Spleen (tissue), 7 donors: ENCODE results near the gene NELFE.

Experiments used
- POLR2A ChIP-seq, 3 donors: fragments of 450-650 bp; IDR thresholded peaks; one replicate each; pipeline ENCODE4 v1.5.1; 2017; ENCODE audit warnings: antibody characterized with exemption in 3 of 3, mild to moderate bottlenecking in 1 of 3
- POLR2AphosphoS5 ChIP-seq, 3 donors: sonication (generic); formaldehyde crosslinking; IDR thresholded peaks; one replicate each; pipeline ENCODE4 v1.5.1; 2017; ENCODE audit warnings: antibody characterized with exemption in 3 of 3
- TF ChIP-seq, protein P1 (sequence below), 11 experiments: fragments of 200-600 bp in 7 of 11; fragments of 450-650 bp in 4 of 11; sonication (generic) in 4 of 11; IDR thresholded peaks in 8 of 11; conservative IDR thresholded peaks in 3 of 11; 1 replicate in 7 of 11; 2 replicates in 4 of 11; pipeline versions ENCODE4 v1.4.0 to v1.8.0; 2016 to 2021; ENCODE audit warnings: antibody characterized with exemption in 11 of 11, inconsistent platforms in 4 of 11, mild to moderate bottlenecking in 1 of 11
- donor health status: DM: no; HTN: no; CAD: no; lungs with moderate emphysema.
- donor health status: DM: no; HTN: no; CAD: no.
- donor health status: DM: no; HTN: no; CAD: no.

DNA sequence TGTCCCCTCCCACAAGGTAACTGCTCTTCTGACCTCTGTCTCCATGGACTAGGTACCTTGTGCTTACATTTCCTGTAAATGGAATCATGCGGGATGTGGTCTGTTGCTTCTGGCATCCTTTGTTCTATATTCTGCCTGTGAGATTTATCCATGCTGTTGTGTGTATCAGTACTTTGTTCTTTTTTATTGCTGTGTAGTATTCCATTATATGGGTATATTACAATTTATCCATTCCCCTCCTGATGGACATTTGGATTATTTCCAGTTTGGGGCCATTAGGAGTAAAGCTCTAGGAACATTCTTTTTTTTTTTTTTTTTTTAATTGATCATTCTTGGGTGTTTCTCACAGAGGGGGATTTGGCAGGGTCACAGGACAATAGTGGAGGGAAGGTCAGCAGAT lies 27.8 kb downstream of the NELFE start:
- TF ChIP-seq, protein P1, sequence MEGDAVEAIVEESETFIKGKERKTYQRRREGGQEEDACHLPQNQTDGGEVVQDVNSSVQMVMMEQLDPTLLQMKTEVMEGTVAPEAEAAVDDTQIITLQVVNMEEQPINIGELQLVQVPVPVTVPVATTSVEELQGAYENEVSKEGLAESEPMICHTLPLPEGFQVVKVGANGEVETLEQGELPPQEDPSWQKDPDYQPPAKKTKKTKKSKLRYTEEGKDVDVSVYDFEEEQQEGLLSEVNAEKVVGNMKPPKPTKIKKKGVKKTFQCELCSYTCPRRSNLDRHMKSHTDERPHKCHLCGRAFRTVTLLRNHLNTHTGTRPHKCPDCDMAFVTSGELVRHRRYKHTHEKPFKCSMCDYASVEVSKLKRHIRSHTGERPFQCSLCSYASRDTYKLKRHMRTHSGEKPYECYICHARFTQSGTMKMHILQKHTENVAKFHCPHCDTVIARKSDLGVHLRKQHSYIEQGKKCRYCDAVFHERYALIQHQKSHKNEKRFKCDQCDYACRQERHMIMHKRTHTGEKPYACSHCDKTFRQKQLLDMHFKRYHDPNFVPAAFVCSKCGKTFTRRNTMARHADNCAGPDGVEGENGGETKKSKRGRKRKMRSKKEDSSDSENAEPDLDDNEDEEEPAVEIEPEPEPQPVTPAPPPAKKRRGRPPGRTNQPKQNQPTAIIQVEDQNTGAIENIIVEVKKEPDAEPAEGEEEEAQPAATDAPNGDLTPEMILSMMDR (IDR thresholded peaks at IDR 0.05 in 8 of 11, conservative IDR thresholded peaks at IDR 0.05 in 3 of 11): no peak
- no peak for TF ChIP-seq POLR2A (IDR thresholded peaks at IDR 0.05)
- no peak for TF ChIP-seq POLR2AphosphoS5 (IDR thresholded peaks at IDR 0.05)
